Activated gamma-delta T cell treated with anti-CD3 and anti-CD28 coated beads, Interleukin-2, amount 50 U/mL, for 16 hours (primary cell): ENCODE data around the gene CPT1B.

Source experiments
- DNase-seq: peaks from one replicate; pipeline ENCODE4 v3.0.0-alpha.2; 2020; ENCODE audit warnings: low read depth

Gene CPT1B

DNA sequence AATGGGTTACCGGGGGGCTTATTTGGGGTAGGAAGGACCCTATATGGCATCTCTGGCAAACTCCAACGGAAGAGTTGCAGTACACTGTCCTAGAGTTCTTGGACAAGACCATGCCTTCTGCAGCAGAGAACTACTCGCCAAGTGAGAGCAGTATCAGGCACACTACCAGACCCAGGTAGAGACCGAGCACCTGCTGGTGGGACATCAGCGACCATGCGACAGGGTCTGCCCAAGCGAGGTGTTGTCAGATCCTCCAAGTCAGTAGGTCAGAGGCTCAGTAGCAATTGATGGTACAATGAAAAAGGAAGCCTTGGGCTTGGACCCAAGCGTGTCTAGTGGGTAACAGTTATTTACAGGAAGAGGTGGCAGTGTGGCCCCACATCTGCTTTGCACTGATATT lies 7.6 kb upstream of the CPT1B start:
- DNase-seq = no peak

DNA sequence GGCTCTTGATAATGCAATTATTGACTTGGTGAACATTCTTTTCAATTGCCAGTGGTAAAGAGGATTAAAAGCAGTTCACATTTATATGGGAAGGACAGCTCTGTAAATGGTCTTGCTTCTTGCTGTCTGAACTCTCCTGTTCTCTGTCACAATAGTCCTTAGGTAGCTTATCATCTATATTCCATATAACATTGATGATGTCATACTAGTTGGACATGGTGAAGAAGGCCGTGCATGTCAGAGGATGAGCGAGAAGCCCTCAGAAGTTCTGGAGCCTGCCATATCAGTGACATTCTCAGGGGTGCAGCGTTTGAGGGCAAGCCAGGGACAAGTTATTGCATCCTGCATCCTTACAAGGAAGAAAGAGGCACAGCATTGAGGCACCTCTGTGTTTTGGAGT lies 7.0 kb upstream of the CPT1B start:
- no peak for DNase-seq

DNA sequence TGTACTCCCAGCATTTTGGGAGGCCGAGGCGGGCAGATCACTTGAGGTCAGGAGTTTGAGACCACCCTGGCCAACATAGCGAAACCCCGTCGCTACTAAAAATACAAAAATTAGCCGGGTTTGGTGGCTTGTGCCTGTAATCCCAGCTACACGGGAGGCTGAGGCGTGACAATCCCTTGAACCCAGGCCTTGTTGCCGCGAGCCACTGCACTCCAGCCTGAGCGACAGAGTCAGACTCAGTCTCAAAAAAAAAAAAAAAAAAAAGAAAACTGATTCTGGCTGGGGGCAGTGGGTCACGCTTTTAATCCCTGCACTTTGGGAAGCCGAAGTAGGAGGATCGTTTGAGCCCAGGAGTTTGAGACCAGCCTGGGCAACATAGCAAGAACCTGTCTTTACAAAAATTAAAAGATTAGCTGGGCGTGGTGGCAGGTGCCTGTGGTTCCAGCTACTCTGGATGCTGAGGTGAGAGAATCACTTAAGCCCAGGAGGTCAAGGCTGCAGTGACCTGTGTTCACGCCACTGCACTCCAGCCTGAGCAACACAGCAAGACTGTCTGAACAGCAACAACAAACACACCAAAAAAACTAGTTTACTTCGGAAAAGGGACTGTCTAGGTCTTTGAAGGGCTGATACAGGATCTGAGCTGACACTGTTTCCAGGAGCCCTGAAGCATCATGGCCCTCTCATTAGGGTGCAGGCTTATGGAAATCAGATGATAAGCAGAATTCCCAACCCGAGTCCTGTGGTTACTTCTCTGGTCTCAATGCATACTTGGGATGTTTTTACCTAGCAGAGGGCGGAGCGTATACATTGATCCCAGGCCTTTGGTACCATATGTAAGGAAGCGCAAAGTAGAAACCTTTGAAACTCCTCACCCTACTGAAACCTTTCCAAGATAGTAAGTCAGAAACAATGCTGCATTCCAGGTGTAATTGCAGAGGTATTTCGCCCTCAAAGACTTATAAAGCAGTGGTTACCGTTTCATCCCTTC lies 6.2 kb upstream of the CPT1B start:
- DNase-seq = no peak

DNA sequence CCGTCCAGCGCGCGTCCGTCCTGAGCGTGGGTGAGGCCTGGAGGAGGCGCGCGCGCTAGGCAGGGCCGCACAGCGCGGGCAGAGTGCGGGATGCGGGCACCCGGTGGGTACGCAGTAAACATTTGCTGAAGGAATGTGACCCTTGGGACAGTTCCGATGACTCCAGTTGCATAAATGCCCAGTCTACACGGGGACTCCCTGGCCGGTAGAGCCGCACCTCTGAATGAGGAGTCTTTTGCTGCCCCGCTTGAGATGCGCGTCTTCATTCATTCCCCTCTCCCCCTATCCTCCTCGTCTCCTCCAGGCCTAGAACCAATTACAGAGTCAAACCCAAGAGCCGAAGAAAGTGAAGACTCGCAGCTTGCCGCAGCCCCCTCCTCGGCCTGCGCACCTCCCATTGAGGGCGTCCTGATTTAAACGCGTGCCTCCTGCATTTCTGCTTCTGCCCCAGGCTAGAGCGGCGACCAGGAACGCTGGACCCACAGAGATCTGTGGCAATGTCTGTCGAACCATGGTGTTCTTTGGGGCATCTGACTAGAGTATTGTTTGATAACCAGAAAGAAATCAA lies 5.2 kb upstream of the CPT1B start:
- no peak for DNase-seq

DNA sequence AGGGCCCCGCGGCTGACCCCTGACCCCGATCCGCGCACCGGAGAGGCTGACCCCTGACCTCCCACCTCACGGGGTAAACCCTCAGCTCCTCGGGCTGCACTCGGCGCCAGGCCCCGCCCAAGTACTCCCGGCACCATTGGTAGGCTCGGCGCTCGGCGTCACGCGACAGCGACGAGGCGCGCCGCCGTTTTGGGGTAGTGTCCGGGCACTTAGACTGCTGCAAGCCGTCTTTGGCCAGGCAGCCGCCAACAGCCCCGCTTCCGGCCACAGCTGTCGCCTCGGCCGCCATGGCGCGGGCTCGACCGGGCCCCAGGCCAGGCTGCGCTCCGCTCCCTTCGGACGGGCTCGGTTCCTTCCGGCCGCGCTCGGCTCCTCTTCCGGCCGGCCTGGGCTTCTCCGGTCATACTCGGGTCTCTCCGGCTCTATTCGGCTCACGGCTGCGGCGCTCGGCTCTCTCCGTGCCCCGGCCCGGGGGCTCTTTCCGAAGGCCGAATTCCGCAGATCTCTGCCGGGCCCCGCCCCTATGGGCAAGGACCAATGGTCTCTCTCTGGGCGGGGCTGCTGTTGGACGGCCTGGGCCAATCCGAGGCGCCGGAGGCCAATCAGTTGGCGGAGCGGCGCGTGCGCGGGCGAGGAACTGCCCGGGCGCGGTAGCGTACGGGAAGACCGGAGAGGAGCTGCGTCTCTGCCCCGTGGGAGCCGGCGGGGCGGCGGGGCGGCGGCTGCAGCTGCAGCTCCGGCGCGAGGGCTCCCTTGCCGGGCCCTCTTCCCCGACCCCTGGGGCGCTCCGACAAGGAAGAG lies 4.5 kb upstream of the CPT1B start, which contains the start of gene CHKB:
Gene CHKB (minus strand): TSS at position 357 of the 801 bp plus-strand sequence. CDS start 68 bp downstream, at position 289.
- DNase-seq = peak; percentile 98

DNA sequence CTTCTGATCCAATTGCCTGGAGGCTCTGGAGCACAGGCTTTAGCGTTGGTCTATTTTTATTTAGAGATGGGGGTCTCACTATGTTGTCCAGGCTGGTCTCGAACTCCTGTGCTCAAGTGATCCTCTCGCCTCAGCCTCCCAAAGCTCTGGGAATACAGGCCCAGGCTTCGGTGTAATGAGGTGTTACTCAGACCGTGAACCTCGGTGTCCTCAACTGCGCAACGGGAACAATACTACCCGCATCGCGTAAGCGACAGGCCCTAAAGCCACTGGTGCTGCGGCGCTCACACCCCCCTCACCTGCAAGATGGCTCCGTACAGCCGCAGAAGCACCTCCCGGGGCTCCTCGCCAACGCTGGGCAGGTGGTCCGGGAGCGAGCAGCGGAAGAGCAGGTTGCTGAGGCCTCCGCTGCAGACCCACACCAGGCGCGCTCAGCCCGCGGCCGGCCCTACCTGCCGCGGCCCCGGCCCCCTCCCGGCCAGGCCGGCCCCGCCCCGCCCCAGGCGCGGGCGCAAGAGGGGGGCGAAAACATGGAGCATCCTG lies 3.8 kb upstream of the CPT1B start:
- no peak for DNase-seq

DNA sequence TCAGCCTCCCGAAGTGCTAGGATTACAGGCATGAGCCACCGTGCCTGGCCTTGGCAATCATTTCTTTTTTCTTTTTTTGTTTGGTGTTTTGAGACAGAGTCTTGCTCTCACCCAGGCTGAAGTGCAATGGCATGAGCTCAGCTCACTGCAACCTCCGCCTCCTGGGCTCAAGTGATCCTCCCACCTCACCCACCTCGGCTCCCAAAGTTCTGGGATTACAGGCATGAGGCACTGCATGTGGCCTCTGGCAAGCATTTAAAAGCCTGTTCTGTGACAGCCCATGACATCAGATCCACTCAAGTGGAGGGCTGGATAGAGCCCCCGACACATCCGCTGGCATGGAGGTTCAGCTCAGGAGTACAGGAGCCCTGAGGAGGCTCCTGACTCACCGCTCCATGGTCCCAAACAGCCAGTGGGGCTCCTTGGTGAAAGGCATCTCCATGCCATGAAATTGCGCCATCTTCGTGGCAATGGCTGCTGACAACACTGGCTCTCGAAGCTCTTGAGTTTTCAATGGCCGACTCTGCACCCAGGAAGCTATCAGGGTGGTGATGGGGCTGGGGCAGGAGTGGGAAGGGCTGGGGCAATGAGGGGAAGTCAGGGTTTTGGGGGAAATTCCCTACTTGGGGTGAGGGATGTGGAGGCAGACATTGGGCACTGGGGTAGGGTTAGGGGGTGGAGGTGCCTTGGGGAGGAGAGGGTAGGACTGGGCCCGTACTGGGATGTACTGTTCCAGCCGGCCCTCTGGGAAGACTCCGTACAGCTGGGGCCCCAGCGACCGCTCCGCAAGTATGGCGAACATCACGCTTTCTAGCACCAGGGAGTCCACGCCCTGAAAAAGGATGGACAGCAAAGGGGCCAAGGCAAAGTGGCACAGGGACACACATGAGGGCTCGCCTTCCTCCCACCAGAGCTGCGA lies 3.1 kb upstream of the CPT1B start:
- no peak for DNase-seq

DNA sequence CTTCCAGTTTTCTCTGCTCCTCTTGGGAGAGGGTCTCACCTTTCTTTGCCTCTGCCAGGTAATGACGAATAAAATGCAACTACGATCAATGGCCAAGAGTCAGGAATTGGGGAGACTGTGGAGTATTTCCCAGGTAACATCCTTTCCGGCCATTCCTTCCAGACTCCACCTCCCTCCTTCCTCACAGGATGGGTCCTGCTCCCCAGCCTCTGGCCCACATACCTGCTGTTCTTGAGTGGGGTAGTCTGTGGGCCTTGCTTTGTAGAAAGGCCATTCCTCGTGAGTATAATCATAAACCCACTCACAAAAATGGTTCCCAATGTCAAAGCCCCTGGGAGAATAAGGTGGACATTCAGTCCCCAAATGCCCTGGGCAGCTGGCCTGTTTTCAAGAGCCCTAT lies 1.5 kb upstream of the CPT1B start:
- no peak for DNase-seq

DNA sequence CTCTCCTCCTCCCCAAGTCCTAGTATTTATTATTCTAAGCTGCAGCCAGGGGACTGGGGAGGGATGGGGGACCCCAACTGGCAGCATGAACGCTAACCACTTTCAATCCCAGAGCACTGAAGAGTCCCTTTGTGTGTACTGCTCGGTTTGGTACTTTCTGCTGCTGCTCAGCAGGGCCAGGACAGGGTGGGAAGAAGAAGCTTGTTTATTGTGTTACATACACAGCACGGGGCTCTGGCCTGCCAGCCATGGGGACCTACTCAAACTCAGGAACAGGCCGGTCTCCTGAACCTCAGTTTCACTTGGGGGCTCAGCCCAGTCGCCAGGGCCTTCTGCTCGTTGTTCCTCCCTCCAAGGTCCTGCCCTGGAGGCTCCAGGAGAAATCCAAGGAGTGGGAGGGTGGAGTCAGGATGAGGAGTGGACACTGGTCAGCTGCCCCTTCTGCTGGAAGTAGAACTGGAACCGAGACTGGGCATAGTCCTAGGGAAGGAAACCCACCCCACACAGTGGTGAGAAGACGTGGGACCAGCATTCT lies 616 bp upstream of the CPT1B start:
- no peak for DNase-seq

DNA sequence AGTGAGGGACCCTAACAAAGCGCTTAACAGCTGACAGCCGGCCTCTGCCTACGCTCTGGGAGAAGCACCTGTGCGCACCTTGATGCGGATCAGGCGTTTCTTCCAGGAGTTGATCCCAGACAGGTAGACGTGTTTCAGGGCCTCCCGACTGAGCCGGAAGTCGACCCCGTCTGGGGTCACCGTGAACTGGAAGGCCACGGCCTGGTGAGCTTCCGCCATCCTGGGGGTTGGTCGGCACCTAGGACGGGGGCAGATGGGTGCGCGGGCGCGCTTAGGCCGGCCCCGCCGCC lies 585 bp downstream of the CPT1B start:
- no peak for DNase-seq

DNA sequence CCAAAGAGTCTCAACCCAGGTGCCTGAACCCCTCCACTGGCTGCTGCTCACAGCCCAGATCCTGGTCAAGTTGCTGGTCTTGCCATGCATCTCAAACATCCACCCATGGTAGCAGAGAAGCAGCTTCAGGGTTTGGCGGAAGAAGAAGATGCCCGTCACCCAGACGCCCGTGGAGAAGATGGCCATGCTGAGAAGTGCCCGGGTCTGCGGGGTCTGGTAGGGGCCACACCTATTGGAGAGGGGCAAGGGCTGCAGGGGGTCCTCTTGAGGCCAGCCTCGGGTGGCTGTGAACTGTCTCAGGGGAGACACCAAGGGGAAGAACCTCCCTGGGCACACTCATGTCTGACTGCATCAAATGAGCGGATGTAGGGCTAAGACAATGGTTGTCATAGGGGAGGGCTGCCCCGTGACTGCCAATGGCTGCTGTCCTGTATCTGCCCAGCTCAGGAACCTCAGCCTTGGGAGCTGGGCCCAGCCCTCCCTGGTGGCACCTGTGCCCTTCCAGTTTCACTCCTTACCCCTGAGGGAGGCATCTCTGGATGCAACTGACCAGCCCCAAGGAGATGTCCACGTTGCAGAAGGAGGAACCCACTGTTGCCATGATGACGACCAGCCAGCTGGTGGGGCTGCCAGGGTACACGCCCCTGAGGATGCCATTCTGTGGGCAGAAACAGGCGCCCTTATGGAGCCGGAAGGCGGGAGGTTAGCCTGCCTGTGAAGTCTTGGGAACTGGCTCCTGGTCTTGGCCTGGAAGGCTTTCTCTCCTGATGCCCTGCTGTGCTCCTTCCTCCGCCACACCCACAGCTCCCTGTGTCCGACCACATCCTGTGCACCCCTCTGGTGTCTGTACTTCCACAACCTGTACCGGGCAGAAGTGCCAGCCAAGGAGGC lies 1.2 kb downstream of the CPT1B start:
- DNase-seq = no peak

DNA sequence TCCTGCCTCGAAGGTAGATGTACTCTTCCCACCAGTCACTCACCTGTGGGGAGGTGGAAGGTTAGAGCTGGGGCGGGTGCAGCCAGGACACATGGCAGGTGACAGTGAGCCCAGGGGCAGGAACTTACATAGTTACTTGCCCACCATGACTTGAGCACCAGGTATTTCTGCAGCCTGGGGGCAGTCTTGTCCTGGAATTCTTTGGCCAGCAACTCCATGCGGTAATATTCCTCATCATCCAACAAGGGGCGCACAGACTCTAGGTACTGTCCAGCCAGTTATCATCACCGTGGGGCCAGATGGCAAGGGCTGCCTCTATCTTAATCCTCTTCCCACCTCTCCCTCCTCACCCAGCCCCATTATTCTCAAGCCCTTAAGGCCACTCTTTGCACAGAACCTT lies 2.2 kb downstream of the CPT1B start:
- DNase-seq = no peak

DNA sequence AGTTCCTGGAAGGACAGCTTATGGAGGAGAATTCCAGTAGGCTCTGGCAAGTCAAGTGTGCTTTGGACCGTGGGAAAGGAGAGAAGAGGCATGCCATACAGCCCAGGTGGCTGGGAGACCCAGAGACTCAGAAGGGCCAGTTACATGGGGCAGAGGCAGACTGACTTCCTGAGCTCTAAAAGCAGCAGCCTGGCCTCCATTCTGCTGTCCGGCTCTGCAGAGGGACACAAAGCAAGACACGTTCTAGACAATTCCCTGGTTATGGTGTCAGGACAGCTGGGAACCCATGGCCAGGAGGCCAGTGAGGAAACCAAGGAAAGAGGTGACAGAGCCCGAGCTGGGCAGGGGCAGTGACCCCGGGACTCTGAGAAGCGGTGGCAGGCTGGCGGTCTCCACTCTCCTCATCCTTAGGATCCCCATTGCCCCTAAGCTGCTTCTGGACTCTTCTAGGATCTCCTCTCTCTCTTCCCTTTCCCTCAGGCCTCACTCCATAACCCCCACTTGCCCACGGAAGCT lies 2.7 kb downstream of the CPT1B start:
- no peak for DNase-seq

DNA sequence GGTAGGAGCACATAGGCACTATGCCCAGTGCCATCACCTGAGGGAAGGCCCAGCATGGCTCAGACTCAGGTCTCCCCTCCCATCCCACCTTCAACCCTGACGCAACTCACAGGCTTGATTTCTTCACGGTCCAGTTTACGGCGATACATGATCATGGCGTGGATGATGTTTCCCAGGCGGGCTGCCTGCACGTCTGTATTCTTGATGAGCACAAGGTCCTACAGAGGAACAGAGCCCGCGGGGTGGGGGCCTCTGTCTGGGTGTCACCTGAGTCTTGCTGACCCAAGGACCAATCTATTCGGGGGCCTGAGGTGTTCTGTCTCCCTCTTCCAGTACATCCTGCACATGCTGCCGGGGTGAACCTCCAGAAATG lies 3.9 kb downstream of the CPT1B start:
- DNase-seq = no peak

DNA sequence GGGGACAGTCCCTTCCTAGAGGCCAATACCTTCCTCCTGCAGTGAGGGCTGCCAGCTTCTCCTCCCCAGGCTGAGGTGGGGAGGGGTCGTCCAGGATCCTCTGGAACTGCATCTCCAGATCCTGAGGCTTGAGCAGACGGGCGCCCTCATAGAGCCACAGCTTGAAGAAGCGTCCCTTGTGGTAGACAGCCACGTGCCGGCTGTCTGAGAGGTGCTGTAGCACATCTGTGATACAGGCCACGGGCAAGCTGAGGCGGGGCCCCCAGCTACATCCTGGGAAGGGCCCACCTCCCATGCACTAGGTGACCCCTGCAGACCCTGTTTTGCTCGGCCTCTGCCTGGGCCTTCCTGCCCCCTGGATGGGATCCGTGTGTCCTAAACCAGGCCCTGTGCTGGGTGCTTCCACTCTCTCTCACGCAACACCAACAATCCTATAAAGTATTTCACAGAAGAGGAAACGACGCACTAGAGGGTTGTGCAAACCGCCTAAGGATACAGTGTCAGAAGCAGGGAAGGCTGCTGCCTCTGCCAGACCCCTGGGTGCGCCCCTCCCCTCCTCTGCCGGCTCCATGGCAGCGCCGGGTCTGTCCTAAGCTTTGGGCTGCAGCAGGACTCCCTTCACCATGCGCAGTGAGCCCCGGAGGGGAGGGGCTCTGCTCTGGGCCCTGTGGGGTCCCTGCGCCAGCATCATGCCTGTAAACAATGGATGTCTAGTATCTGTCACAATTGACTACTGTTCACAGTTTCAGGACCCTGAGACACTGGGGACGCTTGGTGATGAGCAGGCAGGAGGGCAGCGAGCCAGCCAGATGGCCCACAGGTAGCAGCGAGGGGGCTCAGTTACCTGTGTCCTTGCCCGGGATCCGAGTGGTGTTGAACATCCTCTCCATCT lies 4.5 kb downstream of the CPT1B start:
- DNase-seq = no peak

DNA sequence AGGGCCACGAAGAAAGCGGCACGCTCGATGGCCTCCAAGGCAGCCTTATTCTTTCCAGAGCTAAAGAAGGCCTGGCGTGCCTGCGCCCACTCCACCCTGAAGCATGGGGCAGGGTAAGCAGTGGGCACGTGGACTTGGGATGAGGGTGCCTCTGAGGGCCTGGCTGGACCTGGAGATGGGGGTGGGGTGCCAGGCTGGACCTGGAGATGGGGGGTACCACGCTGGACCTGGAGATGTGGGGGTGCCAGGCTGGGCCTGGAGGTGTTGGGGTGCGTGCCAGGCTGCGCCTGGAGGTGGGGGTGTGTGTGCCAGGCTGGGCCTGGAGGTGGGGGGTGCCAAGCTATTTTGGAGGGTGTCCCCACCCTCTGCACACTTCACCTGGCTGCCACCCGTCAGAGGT lies 5.3 kb downstream of the CPT1B start:
- no peak for DNase-seq

DNA sequence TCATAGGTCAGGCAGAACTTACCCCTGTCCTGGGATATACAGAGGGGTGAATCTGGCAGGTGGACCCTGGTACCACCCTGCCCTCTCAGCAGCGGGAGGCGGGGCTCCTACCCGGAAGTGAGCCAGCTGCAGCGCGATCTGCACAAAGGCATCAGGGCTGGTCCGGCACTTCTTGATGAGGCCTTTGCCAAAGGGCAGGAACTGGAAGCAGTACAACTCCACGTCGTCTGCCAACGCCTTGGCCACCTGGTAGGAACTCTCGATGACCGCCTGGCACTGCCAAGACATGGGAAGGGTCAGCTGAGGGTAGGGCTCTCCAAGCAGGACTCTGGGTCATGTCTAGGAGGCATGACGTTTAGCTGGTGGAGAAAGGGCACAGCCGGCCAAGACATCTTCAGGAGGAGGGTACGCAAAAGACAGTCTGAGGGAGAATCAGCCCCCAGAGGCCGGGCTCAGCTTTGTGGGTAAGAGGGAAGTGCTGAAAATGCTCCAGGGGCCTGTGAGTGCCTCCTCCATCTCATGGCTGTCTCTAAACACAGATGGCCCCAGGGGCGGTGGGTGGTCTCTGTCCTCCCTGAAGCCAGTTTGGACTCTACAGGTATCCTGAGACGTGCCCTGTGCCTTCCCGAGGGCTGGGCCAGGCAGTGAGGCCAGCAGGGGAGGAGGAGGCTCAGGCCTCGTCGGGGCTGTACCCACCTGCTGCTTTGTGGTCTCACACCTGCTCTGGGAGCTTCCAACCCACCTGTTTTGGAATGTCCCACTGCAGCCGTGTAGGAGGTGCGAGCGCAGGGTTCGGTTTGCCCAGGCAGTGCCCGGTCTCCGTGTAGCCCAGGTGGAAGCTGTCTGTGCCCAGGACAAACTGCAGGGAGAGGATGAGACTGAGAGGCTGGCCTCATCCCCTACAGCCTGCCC lies 6.7 kb downstream of the CPT1B start:
- DNase-seq = no peak

DNA sequence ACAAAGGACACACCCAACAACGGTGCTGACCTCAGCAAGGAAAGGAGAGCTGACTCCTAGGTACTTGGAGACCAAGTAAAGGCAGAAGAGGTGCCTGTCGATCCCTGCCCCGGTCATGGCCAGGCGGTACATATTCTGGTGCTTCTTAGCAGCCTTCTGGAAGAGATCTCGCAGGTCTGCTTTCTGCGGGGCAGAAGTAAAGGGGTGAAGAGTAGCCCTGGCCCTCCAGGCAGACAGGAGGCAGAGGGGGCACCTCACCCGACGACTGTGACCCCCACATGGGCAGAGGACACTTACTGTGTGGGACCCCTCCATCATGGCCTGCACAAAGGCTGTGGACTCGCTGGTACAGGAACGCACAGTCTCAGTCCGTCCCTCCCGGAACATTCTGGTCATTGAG lies 7.4 kb downstream of the CPT1B start:
- DNase-seq = no peak
